Panc1 (cell line): Measurements from ENCODE around the gene SCARF1.

Source experiments
- CTCF ChIP-seq: fragments of 450-650 bp; IDR thresholded peaks from 2 replicates; pipeline ENCODE4 v1.5.1; 2017; ENCODE audit warnings: mild to moderate bottlenecking
- POLR2AphosphoS5 ChIP-seq: IDR thresholded peaks from 2 replicates; pipeline ENCODE4 v1.6.1; 2012; ENCODE audit warnings: mild to moderate bottlenecking, low read depth, low read length, moderate library complexity
- TCF7L2 ChIP-seq: IDR thresholded peaks from 2 replicates; pipeline ENCODE4 v1.6.1; 2011; ENCODE audit warnings: mild to moderate bottlenecking, low read depth, low read length, inconsistent platforms

- TF ChIP-seq CTCF: no peak
- TF ChIP-seq TCF7L2: no peak
- no peak for TF ChIP-seq POLR2AphosphoS5
Observed at GRCh38 chr17:1641065-1641403, 4.5 kb downstream of the SCARF1 start.
